NB4 (cell line): Measurements from ENCODE around the gene TMEM201.
"Not testable (repeated sequence)": the region's sequence is repeated elsewhere in the genome, so short reads cannot be mapped to it uniquely, and the experiment has no call there.

Experiments
- DNase-seq: peaks from one replicate; pipeline ENCODE4 v3.0.0; 2010; ENCODE audit warnings: low read depth
- H3K4me3 ChIP-seq: one replicate; pipeline ENCODE4 v1.5.1; 2011; ENCODE audit warnings: mild to moderate bottlenecking, low read depth, low read length, moderate library complexity
- CTCF ChIP-seq: IDR thresholded peaks from one replicate; pipeline ENCODE4 v1.5.1; 2012; ENCODE audit warnings: low read depth, low read length
- MAX ChIP-seq: IDR thresholded peaks from 2 replicates; pipeline ENCODE4 v1.6.1; 2011; ENCODE audit warnings: low read depth, low read length
- MYC ChIP-seq: IDR thresholded peaks from 2 replicates; pipeline ENCODE4 v1.6.1; 2011; ENCODE audit warnings: low read depth, low read length
- POLR2A ChIP-seq: IDR thresholded peaks from 2 replicates; pipeline ENCODE4 v1.6.1; 2011; ENCODE audit warnings: mild to moderate bottlenecking; ENCODE audit not compliant: insufficient read length; ENCODE audit errors: extremely low read depth

The TMEM201 gene

GRCh38 chr1:9615316-9616063 is 26.8 kb downstream of the TMEM201 start:
- peak; percentile 96 for TF ChIP-seq CTCF
- TF ChIP-seq POLR2A = no peak
- no peak overlapping the region for H3K4me3 ChIP-seq
- DNase-seq = peak; percentile 73

GRCh38 chr1:9618909-9619679 is 30.4 kb downstream of the TMEM201 start:
- TF ChIP-seq MYC (no peak), CTCF (no peak)
- DNase-seq = no peak
- no peak overlapping the region for H3K4me3 ChIP-seq

GRCh38 chr1:9621032-9621431 is 32.3 kb downstream of the TMEM201 start:
- no peak for DNase-seq
- H3K4me3 ChIP-seq = no peak overlapping the region
- TF ChIP-seq MYC = no peak
- no peak for TF ChIP-seq CTCF
- TF ChIP-seq MAX = no peak
- no peak for TF ChIP-seq POLR2A

- DNase-seq = no peak
- no peak overlapping the region for H3K4me3 ChIP-seq
- TF ChIP-seq MYC (no peak), POLR2A (no peak), CTCF (no peak), MAX (no peak)
These were observed 35.4 kb downstream of the TMEM201 start for GRCh38 chr1:9624081-9624480.

GRCh38 chr1:9625030-9625429 is 36.3 kb downstream of the TMEM201 start:
- not testable (repeated sequence) for H3K4me3 ChIP-seq, DNase-seq

- TF ChIP-seq MAX (no peak), MYC (no peak), POLR2A (no peak), CTCF (no peak)
- no peak overlapping the region for H3K4me3 ChIP-seq
- peak; percentile 34 for DNase-seq
These were observed 37.5 kb downstream of the TMEM201 start for GRCh38 chr1:9626201-9626608.
